GM19467 (cell line): ENCODE data around the gene CPSF7.
"Not testable (repeated sequence)": the region's sequence is repeated elsewhere in the genome, so short reads cannot be mapped to it uniquely, and the experiment has no call there.

Experiments
- ATAC-seq: cut with Tn5 transposase; IDR thresholded peaks from one replicate; pipeline ENCODE4 v1.9.1; 2021; ENCODE audit warnings: mild to moderate bottlenecking, moderate library complexity; ENCODE audit not compliant: unreplicated experiment

CPSF7 gene

DNA sequence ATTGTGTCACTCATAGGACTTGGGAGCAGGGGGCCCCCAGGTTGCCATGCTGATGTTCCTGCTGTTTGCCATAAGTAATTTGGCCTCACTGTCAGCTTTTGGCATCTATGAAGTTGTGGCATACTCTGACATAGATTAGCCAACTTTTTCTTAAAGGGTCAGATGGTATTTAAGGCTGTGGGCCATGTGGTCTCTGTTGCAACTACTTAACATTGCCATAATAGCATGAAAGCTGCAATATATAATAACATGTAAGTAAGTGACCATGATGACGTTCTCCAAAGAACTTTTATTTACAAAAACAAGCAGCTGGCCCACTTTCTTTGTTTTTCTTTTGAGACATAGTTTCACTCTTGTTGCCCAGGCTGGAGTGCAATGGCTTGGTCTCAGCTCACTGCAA is 39.6 kb downstream of the CPSF7 start:
- no peak for ATAC-seq

DNA sequence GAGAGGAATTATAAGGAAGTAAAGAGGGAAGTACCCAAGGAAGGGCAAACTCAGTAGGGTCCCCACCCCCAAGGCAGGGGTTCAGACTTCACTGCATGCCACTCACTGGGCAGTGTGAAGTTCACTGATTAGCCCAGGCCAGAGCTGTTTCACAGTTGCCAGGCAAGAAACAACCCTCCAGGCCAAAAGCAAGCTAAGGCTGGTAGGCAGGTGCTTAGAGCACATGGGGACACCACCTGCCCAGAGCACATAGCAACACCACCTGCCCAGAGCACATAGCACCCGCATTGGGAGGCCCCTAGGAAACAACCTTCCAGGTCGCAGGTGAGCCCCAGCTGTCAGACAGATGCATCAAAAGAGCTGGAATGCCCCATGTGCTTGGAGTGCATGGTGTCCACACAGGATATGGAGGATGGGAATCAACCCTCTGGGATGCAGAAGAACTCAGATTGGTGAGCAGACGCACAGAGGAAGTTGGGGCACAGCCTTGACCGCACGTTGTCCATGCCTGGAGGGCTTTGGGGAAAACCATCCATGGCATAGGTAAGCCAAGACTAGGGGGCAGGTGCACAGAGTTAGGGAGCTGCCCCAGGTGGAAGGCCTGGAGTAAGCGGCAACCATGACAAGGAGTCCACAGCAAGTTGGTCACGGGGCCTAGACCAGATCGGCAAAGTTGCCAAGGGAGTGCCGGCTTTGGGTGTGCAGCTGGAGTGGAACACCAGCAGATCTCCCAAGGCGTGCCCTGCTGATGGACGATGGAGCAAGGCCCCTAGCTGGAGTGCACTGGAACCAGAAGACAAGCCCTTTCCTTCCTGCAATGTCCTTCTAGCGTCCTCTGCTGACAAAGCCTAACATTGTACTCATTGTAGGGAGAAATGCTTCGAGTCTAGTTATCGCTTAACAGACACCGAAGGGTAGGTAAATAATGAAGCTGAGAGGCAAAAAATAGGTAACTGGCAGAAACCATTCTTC is 45.2 kb downstream of the CPSF7 start:
- no peak for ATAC-seq

DNA sequence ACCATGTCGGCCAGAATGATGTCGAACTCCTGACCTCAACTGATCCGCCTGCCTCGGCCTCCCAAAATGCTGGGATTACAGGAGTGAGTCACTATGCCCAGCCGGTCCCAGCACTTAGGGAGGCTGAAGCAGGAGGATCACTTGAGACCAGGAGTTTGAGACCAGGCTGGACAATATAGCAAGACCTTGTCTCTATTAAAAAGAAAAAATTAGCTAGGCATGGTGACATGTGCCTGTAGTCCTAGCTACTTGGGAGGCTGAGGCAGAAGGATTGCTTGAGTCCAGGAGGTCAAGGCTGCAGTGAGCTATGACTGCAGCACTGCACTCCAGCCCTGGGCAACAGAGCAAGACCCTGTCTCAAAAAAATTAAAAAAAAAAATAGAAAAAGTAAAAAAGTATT is 45.9 kb downstream of the CPSF7 start:
- ATAC-seq: not testable (repeated sequence)

DNA sequence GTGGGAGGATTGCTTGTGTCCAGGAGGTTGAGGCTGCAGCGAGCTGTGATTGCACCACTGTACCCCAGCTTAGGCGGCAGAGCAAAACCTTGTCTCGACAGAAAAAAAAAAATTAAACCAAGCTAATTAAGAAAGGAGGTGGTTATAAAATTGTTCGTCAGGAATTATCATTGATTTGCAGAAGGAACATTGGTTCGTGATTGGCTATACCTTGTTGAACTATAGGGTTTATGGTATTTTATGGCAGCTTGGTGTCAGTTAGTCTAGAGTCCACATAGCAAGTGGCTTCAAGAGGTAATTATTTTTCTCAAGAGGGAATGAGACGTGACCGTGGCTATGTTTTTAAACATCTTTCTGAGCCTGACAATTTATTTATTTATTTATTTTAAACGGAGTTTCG is 48.9 kb downstream of the CPSF7 start:
- ATAC-seq: no peak

DNA sequence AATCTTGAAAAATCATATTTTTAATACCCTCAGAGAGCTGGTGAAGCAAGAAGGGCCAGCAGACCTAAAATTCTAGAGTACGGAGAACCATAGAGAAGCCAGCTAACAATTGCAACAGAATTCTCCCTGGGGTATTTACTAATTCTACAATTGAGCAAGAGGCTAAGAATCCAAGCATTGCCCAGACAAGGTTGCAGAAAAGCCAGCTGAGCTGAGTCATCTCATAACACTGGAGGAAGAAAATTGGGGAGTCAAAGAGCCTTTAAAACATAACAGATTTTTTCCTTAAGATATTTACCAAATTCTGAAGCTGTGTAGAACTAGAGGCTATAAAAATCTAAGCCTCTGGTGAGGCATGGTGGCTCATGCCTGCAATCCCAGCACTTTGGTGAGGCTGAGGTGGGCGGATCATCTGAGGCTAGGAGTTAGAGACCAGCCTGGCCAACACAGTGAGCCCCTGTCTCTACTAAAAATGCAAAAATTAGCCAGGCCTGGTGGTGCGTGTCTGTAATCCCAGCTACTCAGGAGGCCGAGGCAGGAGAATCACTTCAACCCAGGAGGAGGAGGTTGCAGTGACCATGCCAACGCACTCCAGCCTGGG is 51.0 kb downstream of the CPSF7 start:
- no peak for ATAC-seq

DNA sequence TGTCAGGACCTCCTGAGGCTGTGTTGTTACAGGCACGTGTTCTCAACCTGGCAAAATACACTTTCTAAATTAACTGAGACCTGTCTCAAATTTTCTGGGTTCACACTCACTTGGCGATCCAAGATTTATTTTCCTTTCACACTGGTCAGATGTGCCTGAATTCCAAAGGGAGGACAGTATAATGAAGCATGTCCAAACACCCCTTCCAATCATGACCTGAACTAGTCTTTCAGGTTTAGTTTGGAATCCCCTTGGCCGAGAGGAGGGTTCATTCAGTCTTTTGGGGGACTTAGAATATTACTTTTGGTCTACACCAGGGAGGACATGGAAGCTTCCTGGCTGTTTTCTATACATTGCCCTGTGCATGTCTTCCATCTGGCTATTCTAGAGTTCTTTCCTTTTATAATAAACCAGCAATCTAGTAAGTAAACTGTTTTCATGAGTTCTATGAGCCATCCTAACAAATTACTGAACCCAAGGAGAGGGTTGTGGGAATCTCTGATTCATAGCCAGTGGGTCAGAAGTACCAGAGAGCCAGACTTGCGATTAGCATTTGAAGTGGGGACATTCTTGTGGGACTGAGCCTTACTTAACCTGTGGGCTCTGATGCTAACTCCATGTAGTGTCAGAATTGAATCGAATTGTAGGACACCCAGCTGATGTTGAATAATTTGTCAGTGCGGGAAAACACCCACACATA is 52.2 kb downstream of the CPSF7 start:
- ATAC-seq: no peak

DNA sequence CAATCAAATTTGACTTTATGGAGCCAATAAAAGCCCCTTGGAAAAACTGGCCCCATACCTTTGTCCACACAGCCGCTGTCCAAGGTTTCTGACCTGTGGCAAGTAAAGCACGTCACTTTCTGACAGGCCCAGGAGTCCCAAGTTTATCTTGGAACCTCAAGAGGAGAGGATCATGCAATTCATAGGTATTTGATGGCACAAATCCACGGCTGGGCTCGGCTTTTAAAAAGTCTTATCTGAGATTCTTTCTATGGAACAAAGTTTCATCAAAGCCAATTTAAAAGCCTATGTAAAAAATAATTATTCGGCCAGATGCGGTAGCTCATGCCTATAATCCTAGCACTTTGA is 54.0 kb downstream of the CPSF7 start:
- ATAC-seq: no peak

DNA sequence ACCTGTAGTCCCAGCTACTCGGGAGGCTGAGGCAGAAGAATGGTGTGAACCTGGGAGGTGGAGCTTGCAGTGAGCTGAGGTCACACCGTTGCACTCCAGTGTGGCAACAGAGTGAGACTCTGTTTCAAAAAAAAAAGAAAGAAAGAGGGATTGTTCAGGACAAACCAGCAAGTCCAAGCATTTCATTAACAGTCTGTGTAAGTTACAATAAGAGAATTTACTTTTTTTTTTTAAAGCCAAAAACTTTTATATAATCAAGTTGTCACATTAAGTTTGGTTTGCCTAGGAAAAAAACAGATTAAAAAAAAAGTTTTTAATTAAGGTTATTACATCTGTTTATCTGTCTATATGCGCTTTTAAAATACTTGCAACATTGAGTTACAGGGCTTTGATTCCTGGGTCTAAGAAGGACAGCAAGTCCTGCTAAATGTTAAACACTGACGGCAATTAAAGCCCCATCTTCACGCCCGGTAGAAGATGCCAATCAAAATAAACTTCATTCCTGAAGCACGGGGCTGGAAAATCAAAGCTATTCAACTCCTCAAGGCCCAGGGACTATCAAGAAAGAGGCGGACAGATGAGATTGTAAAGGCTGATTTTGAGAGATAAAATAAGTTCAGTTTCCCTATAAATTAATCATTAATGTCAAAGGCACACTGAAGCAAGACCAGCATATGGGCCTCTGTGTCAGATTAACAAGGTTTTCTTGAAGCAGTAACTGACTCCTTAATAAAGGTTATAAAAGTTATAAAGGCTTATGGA is 56.9 kb downstream of the CPSF7 start:
- ATAC-seq: no peak

DNA sequence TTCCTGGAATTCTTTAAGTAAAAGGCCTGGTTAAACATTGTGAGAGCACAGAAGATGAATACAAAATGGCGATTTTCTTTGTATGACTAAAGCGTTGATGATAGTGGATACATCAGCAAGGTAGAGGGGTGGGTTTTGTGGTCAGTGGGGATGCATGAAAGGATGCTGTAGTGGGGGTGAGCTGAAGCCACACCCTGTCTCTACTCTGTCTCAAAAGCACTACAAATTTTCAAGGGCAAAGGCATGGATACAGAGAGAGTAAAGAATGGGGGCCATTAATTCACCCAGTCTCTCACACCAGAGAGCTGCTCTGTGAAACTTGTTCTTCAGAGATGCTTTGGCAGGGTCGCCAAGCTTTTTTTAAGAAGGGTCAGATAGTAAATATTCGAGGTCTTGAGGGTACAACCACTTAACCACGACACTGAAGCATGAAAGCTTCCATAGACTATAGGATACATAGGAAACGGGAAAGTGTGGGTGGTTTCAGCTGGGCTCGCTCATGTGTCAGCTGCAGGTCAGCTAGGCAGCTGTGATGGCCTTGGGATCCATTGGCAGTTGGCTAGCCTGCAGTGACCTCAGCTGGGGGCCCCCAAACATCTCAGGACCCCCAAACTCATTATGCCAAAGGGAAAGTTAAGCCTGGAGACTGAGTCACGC is 59.3 kb downstream of the CPSF7 start:
- no peak for ATAC-seq

DNA sequence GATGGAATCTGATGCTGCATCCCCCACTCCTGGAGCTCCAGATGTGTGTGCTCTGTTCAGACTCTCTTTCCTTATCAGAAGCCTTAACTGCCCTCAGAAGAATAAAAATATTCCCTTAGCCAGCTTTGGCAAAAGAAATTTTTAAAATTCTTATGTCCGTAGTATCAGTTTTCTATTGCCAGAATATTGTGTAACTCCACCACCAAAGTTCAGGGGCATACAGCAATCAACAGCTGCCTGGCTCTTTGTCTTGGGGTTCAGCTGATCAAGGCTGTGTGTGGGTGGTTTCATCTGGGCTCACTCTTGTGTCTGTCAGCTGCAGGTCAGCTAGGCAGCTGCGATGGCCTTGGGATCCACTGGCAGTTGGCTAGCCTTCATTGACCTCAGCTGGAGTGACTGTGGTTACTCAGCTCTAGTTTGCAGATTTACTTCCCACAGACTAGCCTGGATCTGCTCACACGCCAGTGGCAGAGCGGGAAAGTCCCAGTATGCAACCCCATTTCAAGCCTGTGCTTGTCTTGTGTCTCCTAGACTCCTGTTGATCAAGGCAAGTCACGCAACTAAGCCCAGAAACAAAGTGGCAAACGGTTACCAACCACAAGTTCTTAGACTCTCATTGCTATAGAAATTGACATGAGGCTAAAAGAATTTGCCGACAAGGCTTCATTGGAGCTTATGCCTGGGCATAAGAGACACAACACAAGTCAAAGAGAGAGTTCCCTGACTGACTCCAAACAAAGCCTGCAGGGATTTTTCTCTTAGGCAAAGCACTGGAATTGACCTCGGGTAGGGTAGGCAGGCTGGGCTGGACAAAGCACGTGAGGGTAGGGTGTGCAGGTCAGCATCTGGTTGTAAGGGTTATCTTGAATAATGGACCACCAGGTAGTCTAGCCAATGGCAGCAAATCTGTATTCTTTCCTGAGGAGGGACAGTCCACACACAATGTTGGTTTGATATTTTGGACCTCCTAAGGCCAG is 60.1 kb downstream of the CPSF7 start:
- no peak for ATAC-seq

DNA sequence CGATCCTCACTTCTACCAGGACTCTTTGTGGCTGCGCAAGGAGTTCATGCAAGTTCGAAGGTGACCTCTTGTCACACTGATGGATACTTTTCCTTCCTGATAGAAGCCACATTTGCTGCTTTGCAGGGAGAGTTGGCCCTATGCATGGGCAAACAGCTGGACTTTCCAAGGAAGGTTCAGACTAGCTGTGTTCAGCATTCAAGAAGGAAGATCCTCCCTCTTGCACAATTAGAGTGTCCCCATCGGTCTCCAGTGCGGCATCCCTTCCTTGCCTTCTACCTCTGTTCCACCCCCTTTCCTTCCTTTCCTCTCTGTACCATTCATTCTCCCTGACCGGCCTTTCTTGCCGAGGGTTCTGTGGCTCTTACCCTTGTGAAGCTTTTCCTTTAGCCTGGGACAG is 61.1 kb downstream of the CPSF7 start:
- ATAC-seq: no peak

DNA sequence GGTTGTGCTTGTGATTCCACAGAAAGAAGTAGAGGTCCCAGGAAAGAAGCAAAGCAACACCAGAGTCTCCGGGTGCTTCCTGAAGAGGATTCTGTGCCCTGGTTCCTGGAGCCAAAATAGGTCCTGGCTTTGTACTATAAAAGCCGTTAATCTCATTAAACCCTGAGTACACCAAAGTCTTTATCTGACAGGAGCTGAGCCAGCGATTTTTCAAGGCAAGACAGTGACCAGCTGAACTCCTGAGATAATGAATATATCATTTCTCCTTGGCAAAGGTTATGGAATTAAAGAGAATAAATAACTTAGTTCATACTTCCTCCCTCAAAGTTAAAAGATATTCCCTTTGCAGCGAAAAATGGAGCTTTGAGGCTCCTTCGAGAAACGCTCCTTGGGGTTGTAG is 62.4 kb downstream of the CPSF7 start:
- ATAC-seq: no peak

DNA sequence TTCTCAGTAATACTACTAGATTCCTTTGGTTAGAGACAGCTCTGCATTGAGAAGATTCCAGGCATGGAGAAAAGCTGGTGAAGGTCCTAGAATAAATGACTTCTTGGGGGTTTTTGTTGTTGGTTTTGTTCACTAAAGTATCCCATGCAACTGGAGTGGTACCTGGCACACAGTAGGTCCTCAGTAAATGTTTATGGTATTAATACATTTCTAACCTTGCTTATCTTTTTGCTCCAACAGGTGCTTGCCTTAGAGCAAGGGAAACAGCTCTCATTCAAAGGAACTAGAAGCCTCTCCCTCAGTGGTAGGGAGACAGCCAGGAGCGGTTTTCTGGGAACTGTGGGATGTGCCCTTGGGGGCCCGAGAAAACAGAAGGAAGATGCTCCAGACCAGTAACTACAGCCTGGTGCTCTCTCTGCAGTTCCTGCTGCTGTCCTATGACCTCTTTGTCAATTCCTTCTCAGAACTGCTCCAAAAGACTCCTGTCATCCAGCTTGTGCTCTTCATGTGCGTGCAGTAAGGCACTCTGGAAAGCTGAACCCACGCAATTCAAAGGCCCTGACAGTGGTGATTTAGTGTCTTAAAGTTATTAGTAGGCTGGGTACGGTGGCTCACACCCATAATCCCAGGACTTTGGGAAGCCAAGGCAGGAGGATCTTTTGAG is 65.6 kb downstream of the CPSF7 start:
- no peak for ATAC-seq

DNA sequence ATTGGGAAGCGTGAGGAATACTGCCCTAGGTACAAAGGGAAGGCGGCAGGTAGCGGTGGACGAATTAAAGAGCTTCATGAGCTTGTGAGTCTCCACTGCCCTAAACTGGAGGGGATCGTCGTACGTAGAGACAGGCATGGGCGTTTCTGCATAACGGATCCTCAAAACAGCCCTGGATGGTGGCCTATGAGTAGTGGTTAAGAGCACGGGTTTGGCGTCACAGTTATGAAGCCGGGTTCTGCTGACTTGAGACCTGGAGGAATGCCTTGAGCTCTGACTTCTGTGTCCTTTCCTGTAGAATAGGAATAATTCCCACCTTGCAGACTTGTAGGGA is 67.3 kb downstream of the CPSF7 start:
- no peak for ATAC-seq

DNA sequence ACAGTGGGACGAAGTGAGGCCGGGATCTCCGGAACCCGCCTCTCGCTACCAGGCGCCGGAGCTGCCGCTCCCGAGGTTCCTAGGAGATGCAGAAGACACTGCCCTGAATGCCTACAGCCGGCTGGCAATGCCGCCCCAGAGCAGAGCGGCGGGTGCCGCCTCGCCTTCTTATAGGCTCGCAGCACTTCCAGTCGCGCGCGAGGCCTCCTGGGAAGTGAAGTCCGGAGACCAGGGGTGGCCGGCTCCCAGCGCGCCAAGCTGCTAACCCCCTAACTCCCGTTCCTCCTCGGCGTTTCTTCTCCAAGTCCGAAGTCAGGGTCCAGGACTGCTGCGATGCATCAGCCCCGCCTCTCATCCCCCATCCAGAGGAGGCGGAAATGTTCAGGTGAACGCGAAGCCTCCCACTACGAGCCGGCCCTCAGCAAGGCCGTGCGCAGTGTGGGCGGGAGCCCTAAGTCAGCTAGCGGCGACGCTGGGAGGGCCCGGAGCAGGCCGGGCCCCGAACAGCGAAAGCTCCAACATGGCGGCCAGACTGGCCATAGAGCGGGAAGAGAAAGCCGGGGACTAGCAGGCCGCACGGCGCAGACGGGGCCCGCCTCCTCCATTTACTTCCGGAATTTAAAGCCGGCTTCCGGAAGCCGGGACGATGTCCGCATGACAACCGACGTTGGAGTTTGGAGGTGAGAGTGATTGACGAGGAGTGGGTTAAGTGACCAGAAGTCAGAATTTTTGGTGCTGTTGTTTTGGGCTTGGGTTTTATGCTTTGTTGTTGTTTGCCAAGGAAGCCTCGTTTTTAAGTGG is 67.8 kb downstream of the CPSF7 start, which contains the start of the genes CYB561A3 and TMEM138:
TSS of gene CYB561A3 (minus strand) at position 142 of the 801 bp plus-strand sequence. CDS start 5,169 bp downstream, outside the sequence.
TSS of gene TMEM138 (plus strand) at position 634 of the 801 bp plus-strand sequence. CDS start 2,017 bp downstream, outside the sequence.
- peak; percentile 78 for ATAC-seq

DNA sequence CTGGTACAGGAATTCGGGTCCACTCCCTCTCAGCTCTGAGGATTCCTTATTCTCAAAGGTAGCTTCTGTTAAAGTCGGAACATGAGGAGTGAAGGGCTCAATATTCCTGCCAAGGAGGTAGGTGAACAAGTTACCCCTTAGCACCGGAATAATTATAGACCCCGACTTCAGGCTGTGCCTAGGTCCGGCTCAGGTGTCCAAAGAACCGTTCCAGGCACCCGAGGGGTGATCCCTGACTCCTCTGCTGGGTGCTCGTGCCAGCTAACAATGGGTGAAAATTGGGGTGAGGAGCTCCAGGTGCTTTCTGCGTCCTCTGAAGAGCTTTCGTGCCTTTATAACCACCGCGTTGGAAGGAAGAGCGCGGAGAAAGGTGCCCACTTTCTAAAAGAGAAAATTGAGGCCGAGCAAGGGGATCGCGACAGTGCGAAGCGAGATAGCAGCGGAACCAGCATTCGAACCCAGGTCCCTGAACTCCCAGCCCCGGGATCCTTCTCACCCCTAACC is 68.5 kb downstream of the CPSF7 start:
- ATAC-seq: no peak

DNA sequence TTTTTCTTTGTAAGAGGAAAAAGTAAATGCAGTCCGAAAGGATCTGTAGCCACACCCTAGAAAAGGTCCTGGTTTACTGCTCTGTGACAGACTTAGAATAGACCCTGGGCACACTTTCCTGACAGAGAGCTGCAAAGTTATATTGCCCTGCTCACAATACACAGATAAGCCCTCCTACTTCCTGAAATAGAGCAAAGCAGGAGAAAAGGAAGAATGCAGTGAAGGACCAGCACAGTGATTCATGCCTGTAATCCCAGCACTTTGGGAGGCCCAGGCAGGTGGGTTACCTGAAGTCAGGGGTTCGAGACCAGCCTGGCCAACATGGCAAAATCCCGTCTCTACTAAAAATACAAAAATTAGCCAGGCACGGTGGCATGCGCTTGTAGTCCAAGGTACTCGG is 70.3 kb downstream of the CPSF7 start:
- ATAC-seq: no peak

DNA sequence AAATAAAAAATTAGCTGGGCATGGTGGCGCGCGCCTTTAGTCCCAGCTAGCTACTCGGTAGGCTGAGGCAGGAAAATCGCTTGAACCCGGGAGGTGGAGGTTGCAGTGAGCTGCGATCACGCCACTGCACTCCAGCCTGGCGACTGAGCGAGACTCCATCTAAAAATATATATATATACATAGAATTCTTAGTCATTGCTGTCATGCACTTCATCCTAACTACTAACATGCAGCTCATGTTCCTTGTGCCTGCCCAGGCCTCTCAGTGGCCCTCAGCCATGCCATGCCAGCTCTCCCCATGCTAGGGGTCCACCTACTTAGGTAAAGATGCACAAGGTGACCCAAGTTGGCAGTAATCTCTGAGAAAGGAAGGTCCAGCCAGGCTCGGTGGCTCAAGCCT is 71.2 kb downstream of the CPSF7 start:
- ATAC-seq: no peak
